Gastrocnemius medialis (tissue), 4 donors: Measurements from ENCODE around the gene TTC9C.

Source experiments
- POLR2A ChIP-seq, 2 donors: fragments of 450-650 bp; IDR thresholded peaks; one replicate each; pipeline ENCODE4 v1.6.1; 2017; ENCODE audit warnings: antibody characterized with exemption in 2 of 2, mild to moderate bottlenecking in 2 of 2, moderate library complexity in 2 of 2
- TF ChIP-seq, protein P1 (sequence below), 5 experiments: fragments of 450-650 bp in 3 of 5; fragments of 200-600 bp in 2 of 5; sonication (generic) in 2 of 5; IDR thresholded peaks in 4 of 5; conservative IDR thresholded peaks in 1 of 5; 1 replicate in 4 of 5; 2 replicates in 1 of 5; pipeline ENCODE4 v1.5.1; 2016 to 2019; ENCODE audit warnings: antibody characterized with exemption in 5 of 5, mild to moderate bottlenecking in 3 of 5, moderate library complexity in 3 of 5

DNA sequence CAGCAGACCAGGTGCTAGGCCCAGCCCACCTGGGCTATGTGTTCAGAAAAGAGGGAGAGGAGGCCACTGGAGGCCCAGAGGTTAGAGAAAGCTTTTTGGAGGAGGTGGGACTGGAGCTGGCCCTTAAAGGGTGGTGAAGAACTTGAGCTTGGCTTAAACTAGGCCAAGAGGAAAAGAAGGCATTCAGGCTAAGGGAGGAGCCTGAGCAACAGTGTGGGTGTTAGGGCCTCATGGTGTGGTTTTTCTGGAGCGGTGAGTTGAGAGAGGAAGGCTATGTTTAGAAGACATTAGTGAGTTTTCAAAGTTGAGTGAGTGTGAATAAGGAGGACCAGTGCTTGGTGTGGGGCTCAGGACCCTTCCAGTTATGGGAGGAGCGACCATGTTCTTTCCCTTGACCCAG is 49.1 kb downstream of the TTC9C start:
- no peak for TF ChIP-seq POLR2A (IDR thresholded peaks at IDR 0.05)
- TF ChIP-seq, protein P1, sequence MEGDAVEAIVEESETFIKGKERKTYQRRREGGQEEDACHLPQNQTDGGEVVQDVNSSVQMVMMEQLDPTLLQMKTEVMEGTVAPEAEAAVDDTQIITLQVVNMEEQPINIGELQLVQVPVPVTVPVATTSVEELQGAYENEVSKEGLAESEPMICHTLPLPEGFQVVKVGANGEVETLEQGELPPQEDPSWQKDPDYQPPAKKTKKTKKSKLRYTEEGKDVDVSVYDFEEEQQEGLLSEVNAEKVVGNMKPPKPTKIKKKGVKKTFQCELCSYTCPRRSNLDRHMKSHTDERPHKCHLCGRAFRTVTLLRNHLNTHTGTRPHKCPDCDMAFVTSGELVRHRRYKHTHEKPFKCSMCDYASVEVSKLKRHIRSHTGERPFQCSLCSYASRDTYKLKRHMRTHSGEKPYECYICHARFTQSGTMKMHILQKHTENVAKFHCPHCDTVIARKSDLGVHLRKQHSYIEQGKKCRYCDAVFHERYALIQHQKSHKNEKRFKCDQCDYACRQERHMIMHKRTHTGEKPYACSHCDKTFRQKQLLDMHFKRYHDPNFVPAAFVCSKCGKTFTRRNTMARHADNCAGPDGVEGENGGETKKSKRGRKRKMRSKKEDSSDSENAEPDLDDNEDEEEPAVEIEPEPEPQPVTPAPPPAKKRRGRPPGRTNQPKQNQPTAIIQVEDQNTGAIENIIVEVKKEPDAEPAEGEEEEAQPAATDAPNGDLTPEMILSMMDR (IDR thresholded peaks at IDR 0.05 in 4 of 5, conservative IDR thresholded peaks at IDR 0.05 in 1 of 5), result no peak
